ENCODE results near the gene PTPDC1. TPM values are rescaled to one million over a fixed set of nuclear protein-coding genes. Genes with fewer than 3 reads are reported as not detected.

The PTPDC1 gene
- total and polyA plus RNA-seq, 4 donors, result 3.1 to 26.0 (median 7.5) TPM

DNA sequence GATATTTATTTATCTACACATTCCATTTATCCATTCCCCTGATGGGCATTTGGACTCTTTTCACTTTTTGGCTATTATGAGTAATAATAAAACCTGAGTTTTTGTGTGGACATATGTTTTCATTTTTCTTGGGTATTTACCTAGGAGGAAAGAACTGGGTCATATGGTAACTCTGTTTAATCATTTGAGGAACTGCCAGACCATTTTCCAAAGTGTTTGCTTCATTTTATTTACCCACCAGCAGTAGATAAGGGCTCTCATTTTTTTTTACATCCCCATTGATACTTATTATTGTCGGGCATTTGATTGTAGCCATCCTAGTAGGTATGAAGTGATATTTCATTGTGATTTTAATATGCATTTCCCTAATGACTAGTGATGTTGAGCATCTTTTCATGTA, 7.7 kb upstream of the PTPDC1 start:
- Histone ChIP-seq H3K9me3 (ENCODE audit: control insufficient read depth in 4 of 4, insufficient read depth in 3 of 4, low read length in 3 of 4) (no peaks in the 10 kb centered on the region), H3K27ac (ENCODE audit: low read depth in 1 of 2, low read length in 1 of 2) (no peak overlapping the region), H3K36me3 (ENCODE audit: control insufficient read depth in 4 of 4, insufficient read depth in 4 of 4, low read length in 4 of 4) (peaks cover 0 to 7% (median 3%) of the 10 kb centered on the region in 4 donors), H3K9ac (ENCODE audit: insufficient read depth in 1 of 2, low read length in 2 of 2) (no peak overlapping the region), H3K4me1 (ENCODE audit: control insufficient read depth in 5 of 5, insufficient read depth in 5 of 5, low read length in 5 of 5) (peaks cover 0 to 1% (median 0%) of the 10 kb centered on the region in 5 donors), H3K4me3 (no peak overlapping the region), H3K27me3 (ENCODE audit: control insufficient read depth in 3 of 3, insufficient read depth in 3 of 3, low read length in 2 of 3) (no peaks in the 10 kb centered on the region)
- 69 to 82% methylated on average over 1 of the region's 1 CpG for WGBS, 2 donors
- TF ChIP-seq, protein P1, sequence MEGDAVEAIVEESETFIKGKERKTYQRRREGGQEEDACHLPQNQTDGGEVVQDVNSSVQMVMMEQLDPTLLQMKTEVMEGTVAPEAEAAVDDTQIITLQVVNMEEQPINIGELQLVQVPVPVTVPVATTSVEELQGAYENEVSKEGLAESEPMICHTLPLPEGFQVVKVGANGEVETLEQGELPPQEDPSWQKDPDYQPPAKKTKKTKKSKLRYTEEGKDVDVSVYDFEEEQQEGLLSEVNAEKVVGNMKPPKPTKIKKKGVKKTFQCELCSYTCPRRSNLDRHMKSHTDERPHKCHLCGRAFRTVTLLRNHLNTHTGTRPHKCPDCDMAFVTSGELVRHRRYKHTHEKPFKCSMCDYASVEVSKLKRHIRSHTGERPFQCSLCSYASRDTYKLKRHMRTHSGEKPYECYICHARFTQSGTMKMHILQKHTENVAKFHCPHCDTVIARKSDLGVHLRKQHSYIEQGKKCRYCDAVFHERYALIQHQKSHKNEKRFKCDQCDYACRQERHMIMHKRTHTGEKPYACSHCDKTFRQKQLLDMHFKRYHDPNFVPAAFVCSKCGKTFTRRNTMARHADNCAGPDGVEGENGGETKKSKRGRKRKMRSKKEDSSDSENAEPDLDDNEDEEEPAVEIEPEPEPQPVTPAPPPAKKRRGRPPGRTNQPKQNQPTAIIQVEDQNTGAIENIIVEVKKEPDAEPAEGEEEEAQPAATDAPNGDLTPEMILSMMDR (IDR thresholded peaks at IDR 0.05; ENCODE audit: control extremely low read depth, extremely low read depth), result no peak
- DNase-seq, result no peak
- no peak for ATAC-seq (ENCODE audit: insufficient read depth, low FRiP score)

DNA sequence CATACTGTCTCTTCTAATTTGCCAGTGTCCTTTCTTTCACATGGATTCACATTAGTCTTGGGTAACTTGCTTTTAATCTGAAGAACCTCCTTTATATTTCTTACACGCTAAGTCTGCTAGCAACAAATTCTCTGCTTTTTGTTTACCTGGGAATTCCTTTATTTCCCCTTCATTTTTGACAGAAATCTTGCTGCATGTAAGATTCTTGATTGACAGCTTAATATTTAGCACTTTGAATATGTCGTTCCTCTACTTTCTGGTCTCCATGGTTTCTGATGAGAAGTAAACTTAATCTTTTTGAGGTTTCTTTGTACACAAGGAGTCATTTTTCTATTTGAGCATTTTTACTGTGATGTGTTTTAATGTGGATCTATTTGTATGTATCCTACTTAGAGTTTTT, 6.2 kb upstream of the PTPDC1 start:
- no peak overlapping the region for H3K4me3 ChIP-seq
- peaks cover 0 to 4% (median 3%) of the 10 kb centered on the region in 4 donors for H3K36me3 ChIP-seq (ENCODE audit: control insufficient read depth in 4 of 4, insufficient read depth in 4 of 4, low read length in 4 of 4)
- no peak for ATAC-seq (ENCODE audit: insufficient read depth, low FRiP score)
- 69 to 95% methylated on average over 2 of the region's 2 CpGs for WGBS, 2 donors
- DNase-seq, result no peak
- H3K27me3 ChIP-seq (ENCODE audit: control insufficient read depth in 3 of 3, insufficient read depth in 3 of 3, low read length in 2 of 3), result no peaks in the 10 kb centered on the region
- no peak overlapping the region for H3K9ac ChIP-seq (ENCODE audit: insufficient read depth in 1 of 2, low read length in 2 of 2)
- peaks cover 0 to 10% (median 2%) of the 10 kb centered on the region in 5 donors for H3K4me1 ChIP-seq (ENCODE audit: control insufficient read depth in 5 of 5, insufficient read depth in 5 of 5, low read length in 5 of 5)
- H3K27ac ChIP-seq (ENCODE audit: low read depth in 1 of 2, low read length in 1 of 2), result no peak overlapping the region
- TF ChIP-seq, protein P1 (IDR thresholded peaks at IDR 0.05; ENCODE audit: control extremely low read depth, extremely low read depth), result no peak
- H3K9me3 ChIP-seq (ENCODE audit: control insufficient read depth in 4 of 4, insufficient read depth in 3 of 4, low read length in 3 of 4), result no peaks in the 10 kb centered on the region

DNA sequence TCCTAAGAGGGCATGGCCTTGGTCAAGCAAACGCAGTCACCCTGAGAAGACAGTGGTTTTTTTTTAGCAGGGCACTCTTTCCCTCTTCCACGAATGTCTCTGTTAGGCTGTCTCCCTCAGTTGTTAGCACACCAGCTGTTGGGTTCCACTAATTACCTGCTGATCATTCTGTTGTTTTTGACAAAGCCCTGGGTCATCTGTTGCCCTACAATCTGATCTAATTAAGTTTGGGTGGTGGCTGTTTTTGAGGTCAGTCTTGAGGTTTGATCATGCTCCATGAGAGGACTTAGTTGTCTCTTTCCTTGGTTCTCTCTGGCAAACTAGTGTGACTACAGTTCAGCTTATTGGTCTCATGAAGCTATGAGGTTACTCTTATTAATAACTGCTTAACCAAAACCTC, 5.0 kb upstream of the PTPDC1 start:
- 90 to 93% methylated on average over 2 of the region's 2 CpGs for WGBS, 2 donors
- TF ChIP-seq, protein P1 (IDR thresholded peaks at IDR 0.05; ENCODE audit: control extremely low read depth, extremely low read depth), result no peak
- no peak for ATAC-seq (ENCODE audit: insufficient read depth, low FRiP score)

DNA sequence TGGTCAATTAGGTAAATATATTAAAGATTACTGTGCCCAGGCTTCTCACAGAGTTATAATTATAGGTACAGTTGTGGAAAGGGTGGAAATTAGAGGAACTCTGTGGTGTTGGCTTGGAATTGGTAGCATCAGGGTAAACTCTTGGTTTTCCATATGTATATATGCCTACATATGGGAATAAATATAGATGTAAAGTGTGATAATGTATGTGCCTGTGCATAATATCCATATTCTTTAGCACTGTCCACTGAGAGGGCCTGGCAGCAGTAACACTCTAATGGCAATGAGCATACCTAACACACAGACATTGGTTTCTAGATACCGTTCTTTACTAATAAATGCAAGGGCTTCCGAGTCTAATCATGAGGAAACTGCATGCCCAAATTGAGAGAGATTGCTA, 4.0 kb upstream of the PTPDC1 start:
- no peak overlapping the region for H3K4me3 ChIP-seq
- peaks cover 0 to 3% (median under 1%) of the 10 kb centered on the region in 4 donors for H3K36me3 ChIP-seq (ENCODE audit: control insufficient read depth in 4 of 4, insufficient read depth in 4 of 4, low read length in 4 of 4)
- DNase-seq, result no peak
- WGBS, 2 donors, result 95 to 98% methylated on average over 2 of the region's 2 CpGs
- no peaks in the 10 kb centered on the region for H3K9me3 ChIP-seq (ENCODE audit: control insufficient read depth in 4 of 4, insufficient read depth in 3 of 4, low read length in 3 of 4)
- peaks cover 0 to 13% (median 5%) of the 10 kb centered on the region in 5 donors for H3K4me1 ChIP-seq (ENCODE audit: control insufficient read depth in 5 of 5, insufficient read depth in 5 of 5, low read length in 5 of 5)
- TF ChIP-seq, protein P1 (IDR thresholded peaks at IDR 0.05; ENCODE audit: control extremely low read depth, extremely low read depth), result no peak
- H3K27ac ChIP-seq (ENCODE audit: low read depth in 1 of 2, low read length in 1 of 2), result no peak overlapping the region
- H3K27me3 ChIP-seq (ENCODE audit: control insufficient read depth in 3 of 3, insufficient read depth in 3 of 3, low read length in 2 of 3), result no peaks in the 10 kb centered on the region
- ATAC-seq (ENCODE audit: insufficient read depth, low FRiP score), result no peak
- H3K9ac ChIP-seq (ENCODE audit: insufficient read depth in 1 of 2, low read length in 2 of 2), result no peak overlapping the region

More for the DNA sequence above, 5.0 kb upstream of the PTPDC1 start:
- no peak overlapping the region for H3K4me3 ChIP-seq
- no peaks in the 10 kb centered on the region for H3K27me3 ChIP-seq (ENCODE audit: control insufficient read depth in 3 of 3, insufficient read depth in 3 of 3, low read length in 2 of 3)
- DNase-seq, result no peak
- H3K36me3 ChIP-seq (ENCODE audit: control insufficient read depth in 4 of 4, insufficient read depth in 4 of 4, low read length in 4 of 4), result peaks cover 0 to 4% (median 3%) of the 10 kb centered on the region in 4 donors
- no peak overlapping the region for H3K9ac ChIP-seq (ENCODE audit: insufficient read depth in 1 of 2, low read length in 2 of 2)
- H3K4me1 ChIP-seq (ENCODE audit: control insufficient read depth in 5 of 5, insufficient read depth in 5 of 5, low read length in 5 of 5), result peaks cover 0 to 12% (median 5%) of the 10 kb centered on the region in 5 donors
- H3K9me3 ChIP-seq (ENCODE audit: control insufficient read depth in 4 of 4, insufficient read depth in 3 of 4, low read length in 3 of 4), result no peaks in the 10 kb centered on the region
- H3K27ac ChIP-seq (ENCODE audit: low read depth in 1 of 2, low read length in 1 of 2), result no peak overlapping the region
